ES-I3 (cell line): ENCODE data around the gene BTD.
"Not testable (repeated sequence)": the region's sequence is repeated elsewhere in the genome, so short reads cannot be mapped to it uniquely, and the experiment has no call there.

ENCODE experiments used
- H3K36me3 ChIP-seq: 2 replicates; pipeline ENCODE4 v1.6.1; 2013; ENCODE audit warnings: mild to moderate bottlenecking, low read length, control low read depth, moderate library complexity; ENCODE audit not compliant: insufficient read depth
- H3K4me1 ChIP-seq: 2 replicates; pipeline ENCODE4 v1.6.1; 2013; ENCODE audit warnings: mild to moderate bottlenecking, control low read depth, low read length; ENCODE audit not compliant: insufficient read depth
- H3K9ac ChIP-seq: 2 replicates; pipeline ENCODE4 v1.6.1; 2013; ENCODE audit warnings: low read depth, mild to moderate bottlenecking, low read length, moderate library complexity
- H3K9me3 ChIP-seq: 2 replicates; pipeline ENCODE4 v1.6.1; 2013; ENCODE audit warnings: mild to moderate bottlenecking, low read length, moderate library complexity; ENCODE audit not compliant: control insufficient read depth, insufficient read depth

Gene BTD

GRCh38 chr3:15619659-15620464 is 18.3 kb downstream of the BTD start:
- not testable (repeated sequence) for H3K36me3 ChIP-seq, H3K4me1 ChIP-seq, H3K9ac ChIP-seq, H3K9me3 ChIP-seq

DNA sequence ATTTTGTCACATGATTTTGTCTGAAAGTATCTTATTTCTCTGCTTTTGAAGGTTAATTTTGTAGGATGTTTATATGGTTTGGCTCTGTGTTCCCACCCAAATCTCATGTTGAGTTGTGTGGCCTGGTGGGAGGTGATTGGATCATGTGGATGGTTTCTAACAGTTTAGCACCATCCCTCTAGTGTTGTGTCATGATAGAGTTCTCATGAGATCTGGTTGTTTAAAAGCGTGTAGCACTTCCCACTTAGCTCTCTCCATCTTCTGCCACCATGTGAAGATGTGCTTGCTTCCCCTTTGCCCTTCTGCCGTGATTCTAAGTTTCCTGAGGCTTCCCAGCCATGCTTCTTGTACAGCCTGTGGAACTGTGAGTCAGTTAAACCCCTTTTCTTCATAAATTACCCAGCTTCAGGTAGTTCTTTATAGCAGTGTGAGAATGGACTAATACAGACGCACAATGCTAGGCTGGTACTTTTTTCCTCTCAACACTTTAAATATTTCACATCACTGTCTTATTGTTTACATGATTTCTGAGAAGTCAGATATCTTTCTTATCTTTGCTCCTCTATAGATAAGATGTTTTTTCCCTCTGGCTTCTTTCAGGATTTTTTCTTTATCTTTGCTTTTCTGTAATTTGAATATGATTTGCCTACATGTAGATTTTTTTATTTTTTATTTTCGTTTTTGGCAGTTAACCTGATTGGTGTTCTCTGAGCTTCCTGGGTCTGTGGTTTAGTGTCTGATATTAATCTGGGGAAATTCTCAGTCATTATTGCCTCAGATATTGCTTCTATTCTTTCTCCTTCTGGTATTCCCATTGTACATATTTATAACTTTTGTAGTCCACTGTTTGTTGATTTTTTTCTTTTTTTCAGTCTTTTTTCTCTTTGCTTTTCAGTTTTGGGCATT is 22.2 kb downstream of the BTD start:
- H3K36me3 ChIP-seq = no peaks in the 10 kb centered on the region
- no peaks in the 10 kb centered on the region for H3K4me1 ChIP-seq
- H3K9ac ChIP-seq = no peak overlapping the region
- peaks cover 3% of the 10 kb centered on the region; the same call in 1 of the 2 replicates for H3K9me3 ChIP-seq

DNA sequence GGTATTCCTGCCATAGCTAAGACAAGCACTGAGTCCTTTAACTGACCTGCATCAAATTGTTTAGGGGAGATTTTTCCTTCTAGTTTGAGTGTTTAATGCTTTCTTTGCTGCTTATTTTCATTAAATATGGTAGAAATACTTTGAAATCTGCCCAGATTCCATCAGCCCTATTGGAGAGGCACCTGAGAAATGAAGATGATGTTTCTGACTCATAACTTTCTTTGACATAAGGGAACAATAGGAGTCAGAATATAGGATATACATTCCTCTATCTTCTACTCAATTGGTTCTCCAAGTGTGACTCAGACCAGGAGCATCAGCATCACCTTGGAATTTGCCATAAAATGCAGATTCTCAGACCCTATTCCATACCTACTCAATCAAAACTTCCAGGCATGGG is 27.4 kb downstream of the BTD start:
- H3K9me3 ChIP-seq = no peaks in the 10 kb centered on the region
- no peaks in the 10 kb centered on the region for H3K36me3 ChIP-seq
- H3K4me1 ChIP-seq = peaks cover 37% of the 10 kb centered on the region
- no peak overlapping the region for H3K9ac ChIP-seq

GRCh38 chr3:15629860-15630597 is 28.5 kb downstream of the BTD start:
- peaks cover 43% of the 10 kb centered on the region for H3K4me1 ChIP-seq
- no peaks in the 10 kb centered on the region for H3K9me3 ChIP-seq
- no peak overlapping the region for H3K9ac ChIP-seq
- H3K36me3 ChIP-seq = no peaks in the 10 kb centered on the region

GRCh38 chr3:15630646-15631350 is 29.3 kb downstream of the BTD start:
- H3K4me1 ChIP-seq = peaks cover 44% of the 10 kb centered on the region
- H3K9ac ChIP-seq = no peak overlapping the region

DNA sequence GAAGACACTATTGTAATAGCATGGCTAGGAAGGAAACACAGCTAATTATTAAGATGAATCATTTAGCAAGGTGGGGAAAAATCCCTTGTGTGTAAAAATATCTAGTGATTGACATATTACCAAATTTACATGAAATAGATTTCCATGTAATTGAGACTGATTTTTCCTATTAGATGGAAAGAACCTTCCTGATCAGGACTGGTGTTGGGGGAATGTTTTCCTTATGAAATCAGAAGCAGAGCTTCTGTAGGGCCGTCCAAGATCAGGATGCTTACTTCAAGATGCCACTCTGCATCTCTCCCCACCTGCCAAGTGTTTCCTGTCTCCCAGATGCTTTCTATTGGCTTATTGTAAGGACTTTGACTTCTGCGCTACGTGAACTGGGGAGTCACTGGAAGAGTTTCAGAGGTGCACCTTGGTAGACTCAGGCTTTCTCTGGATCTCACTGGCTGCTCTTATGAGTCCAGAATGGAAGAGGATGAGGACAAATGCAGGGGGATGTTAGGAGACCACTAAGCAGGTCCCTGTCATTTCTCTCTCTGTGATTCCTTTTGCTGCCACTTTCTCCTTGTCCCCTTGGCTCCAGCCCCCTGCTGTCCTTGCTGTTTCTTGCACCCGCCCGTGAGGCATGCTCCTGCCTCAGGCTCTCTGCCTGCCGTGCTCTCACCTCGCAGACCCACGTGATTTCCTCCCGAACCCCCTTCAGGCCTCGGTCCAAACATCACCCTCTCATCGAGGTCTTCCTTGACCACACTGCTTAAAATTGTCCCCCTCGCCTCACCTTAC is 30.1 kb downstream of the BTD start:
- Histone ChIP-seq H3K36me3 (no peaks in the 10 kb centered on the region), H3K9ac (no peak overlapping the region), H3K9me3 (no peaks in the 10 kb centered on the region), H3K4me1 (peaks cover 50% of the 10 kb centered on the region)

More at GRCh38 chr3:15630646-15631350, 29.3 kb downstream of the BTD start:
- H3K9me3 ChIP-seq = no peaks in the 10 kb centered on the region
- H3K36me3 ChIP-seq = no peaks in the 10 kb centered on the region

GRCh38 chr3:15632212-15632580 is 30.7 kb downstream of the BTD start:
- no peak overlapping the region for H3K9ac ChIP-seq
- H3K36me3 ChIP-seq = no peaks in the 10 kb centered on the region
- H3K9me3 ChIP-seq = no peaks in the 10 kb centered on the region
- peaks cover 50% of the 10 kb centered on the region for H3K4me1 ChIP-seq

- H3K4me1 ChIP-seq = peaks cover 50% of the 10 kb centered on the region
- no peaks in the 10 kb centered on the region for H3K36me3 ChIP-seq
- H3K9me3 ChIP-seq = no peaks in the 10 kb centered on the region
- H3K9ac ChIP-seq = no peak overlapping the region
Observed at GRCh38 chr3:15633159-15633558, 31.6 kb downstream of the BTD start.

DNA sequence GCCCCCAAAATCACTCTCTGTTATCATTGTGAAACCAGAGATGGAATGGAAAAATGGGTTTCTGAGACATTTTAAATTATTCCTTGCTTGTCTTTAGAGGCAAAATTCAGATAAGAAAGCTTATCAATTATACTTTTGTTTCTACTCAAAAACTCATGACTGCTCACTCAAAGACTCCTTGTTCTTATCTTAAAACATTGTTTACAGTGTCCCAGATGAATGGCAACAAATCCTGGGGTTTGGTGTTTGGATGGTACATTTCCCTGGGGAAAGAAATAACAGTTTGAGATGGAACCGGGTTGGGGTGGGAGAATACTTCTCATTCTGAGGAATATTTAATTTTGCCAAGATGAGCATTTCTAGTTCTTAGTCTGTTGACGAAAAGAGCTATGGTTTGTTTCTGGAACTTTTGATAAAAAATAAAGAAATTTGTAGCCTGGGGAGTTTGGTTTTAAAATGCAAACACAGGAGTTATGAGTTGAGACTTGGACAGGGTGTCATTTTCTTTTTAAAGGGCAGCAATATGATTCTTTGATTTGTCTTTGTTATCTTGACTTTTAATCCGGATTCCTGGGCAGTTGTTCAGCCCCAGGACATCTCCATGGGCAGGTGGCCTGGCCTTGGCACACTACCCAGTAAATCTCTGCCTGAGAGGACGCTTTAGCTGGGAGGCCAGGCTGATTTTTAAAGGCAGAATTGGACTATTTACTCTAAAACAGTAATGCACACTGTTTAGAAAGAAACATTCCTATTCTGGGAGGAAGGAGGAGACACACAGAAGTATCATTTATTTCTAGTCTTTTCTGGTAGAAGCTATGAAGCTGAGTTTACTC is 32.4 kb downstream of the BTD start:
- H3K9me3 ChIP-seq = no peaks in the 10 kb centered on the region
- H3K9ac ChIP-seq = no peak overlapping the region
- no peaks in the 10 kb centered on the region for H3K36me3 ChIP-seq
- peaks cover 50% of the 10 kb centered on the region for H3K4me1 ChIP-seq

- Histone ChIP-seq H3K4me1 (peaks cover 50% of the 10 kb centered on the region), H3K36me3 (no peaks in the 10 kb centered on the region), H3K9me3 (no peaks in the 10 kb centered on the region), H3K9ac (no peak overlapping the region)
Observed at GRCh38 chr3:15634671-15635070, 33.1 kb downstream of the BTD start.

DNA sequence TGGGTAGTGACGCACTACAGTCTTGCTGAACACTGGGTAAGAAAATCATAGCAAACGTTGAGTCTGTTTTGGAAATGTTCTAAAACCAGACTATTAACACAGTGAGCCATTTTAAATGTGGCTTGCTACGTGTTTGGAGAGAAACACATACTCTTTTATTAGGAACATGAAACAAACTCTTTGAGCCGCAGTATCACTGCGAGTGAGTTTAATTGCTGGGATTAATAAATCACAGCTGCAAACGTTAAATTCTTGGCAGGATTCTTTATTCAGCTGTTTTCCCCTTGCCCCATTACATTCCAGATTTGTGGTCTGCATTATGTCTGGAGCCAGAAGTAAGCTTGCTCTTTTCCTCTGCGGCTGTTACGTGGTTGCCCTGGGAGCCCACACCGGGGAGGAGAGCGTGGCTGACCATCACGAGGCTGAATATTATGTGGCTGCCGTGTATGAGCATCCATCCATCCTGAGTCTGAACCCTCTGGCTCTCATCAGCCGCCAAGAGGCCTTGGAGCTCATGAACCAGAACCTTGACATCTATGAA is 33.6 kb downstream of the BTD start:
- peaks cover 50% of the 10 kb centered on the region for H3K4me1 ChIP-seq
- no peaks in the 10 kb centered on the region for H3K36me3 ChIP-seq
- H3K9ac ChIP-seq = no peak overlapping the region
- H3K9me3 ChIP-seq = no peaks in the 10 kb centered on the region

DNA sequence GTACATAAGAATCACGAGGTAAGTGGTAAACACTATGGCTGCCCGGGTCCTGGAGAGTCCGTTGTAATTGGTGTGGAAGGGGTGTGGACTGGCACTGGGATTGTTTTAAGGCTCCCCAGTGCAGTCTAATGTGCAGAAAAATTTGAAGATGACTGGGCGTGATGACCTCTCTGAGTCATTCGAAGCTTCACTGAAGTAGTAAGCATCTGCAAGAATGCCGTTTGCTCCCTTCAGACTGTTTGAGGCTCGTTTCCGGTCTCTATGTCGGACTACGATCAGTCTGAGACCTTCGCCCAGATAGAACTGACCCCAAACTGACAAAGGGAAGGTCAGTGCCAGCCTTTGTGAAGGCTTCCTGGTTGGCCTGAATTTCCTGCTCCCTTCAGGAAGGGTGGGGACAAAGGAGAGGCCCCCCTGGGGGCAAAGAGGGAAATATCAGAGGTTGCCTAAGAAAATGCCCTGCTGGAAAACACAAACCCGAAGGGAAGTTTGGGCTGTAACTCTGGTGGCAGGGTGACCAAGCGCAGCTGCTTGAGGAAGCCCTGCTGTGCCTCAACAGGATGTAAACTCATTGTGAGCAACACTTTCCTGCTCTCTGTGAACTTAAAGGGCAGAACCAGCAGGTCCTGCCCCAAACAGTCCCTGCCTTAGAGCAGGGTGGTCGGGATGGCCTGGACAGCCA is 34.6 kb downstream of the BTD start:
- Histone ChIP-seq H3K9ac (no peak overlapping the region), H3K4me1 (peaks cover 40% of the 10 kb centered on the region), H3K9me3 (no peaks in the 10 kb centered on the region), H3K36me3 (no peaks in the 10 kb centered on the region)
